Right lobe of liver (tissue), 4 donors: Measurements from ENCODE around the gene CD48.

Experiments
- CTCF ChIP-seq, 4 donors: fragments of 200-600 bp in 3 of 4; fragments of 450-650 bp in 1 of 4; IDR thresholded peaks; one replicate each; pipeline versions ENCODE4 v1.5.1 to v1.8.0; 2016 to 2022; ENCODE audit warnings: antibody characterized with exemption in 4 of 4, mild to moderate bottlenecking in 2 of 4
- POLR2A ChIP-seq: fragments of 450-650 bp; IDR thresholded peaks from one replicate; pipeline ENCODE4 v1.6.1; 2017; ENCODE audit warnings: antibody characterized with exemption, mild to moderate bottlenecking
- donor health status: DM: no; HTN: no; CAD: no.
- donor health status: DM: no; HTN: no; CAD: no.
- donor health status: DM: no; HTN: yes; CAD: no.

DNA sequence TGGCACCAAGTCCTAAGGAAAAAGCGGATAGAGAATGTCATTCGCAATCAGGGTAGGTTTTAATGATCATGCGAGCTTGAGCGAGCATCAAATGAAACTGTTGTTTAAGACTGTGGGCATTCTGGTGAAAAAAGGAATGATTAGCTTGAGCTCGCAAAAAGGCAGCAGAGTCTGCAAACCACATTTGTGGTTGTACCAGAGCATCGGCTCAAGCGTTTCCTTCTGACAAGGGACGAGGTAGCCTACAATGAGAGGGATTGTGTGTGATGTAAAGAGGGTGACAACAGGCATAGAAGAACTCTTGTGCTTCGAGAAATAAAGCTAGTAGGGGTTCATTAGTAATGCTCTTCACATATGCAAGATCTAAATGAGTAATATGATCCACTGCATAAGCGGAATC is 11.1 kb upstream of the CD48 start:
- no peak for TF ChIP-seq CTCF (IDR thresholded peaks at IDR 0.05)
- no peak for TF ChIP-seq POLR2A
